IMR-90 (cell line): ENCODE data around the gene TIAM2. TPM values are rescaled to one million over a fixed set of nuclear protein-coding genes. Genes with fewer than 3 reads are reported as not detected.
A peak's percentile ranks its signal among the peaks of the same experiment; 100 is the strongest.

Experiments used
- ATAC-seq: fragments of 200-7000 bp; cut with Tn5 transposase; 2 replicates; pipeline ENCODE4 v1.9.1; 2020; ENCODE audit warnings: low read depth, mild to moderate bottlenecking, moderate library complexity
- BruUV-seq: library from RNA; stranded (reverse); fragments of 400-500 nt; replicated peaks from 2 replicates; lab custom pipeline; 2021; lab: Mats Ljungman, UMichigan
- CTCF ChIA-PET: fragments of 300-600 bp; formaldehyde crosslinking; extraction: SDS; loops from one replicate; lab custom pipeline; 2021; ENCODE audit warnings: antibody characterized with exemption; lab: Yijun Ruan, JAX
- POLR2A ChIA-PET: fragments of 300-600 bp; sonication (Branson Sonifier 250); formaldehyde crosslinking; loops from one replicate; lab custom pipeline; 2022; ENCODE audit warnings: antibody characterized with exemption; ENCODE audit not compliant: unreplicated experiment; lab: Charles Lee
- DNase-seq: peaks from one replicate; pipeline ENCODE4 v3.0.0; 2013
- H2AFZ ChIP-seq: replicated peaks from 2 replicates; pipeline ENCODE3; 2013; ENCODE audit warnings: low read length, mild to moderate bottlenecking; ENCODE audit not compliant: poor library complexity
- H2AK5ac ChIP-seq: 2 replicates; pipeline ENCODE4 v1.6.1; 2013; ENCODE audit warnings: low read depth, low read length, inconsistent platforms
- H2AK9ac ChIP-seq: replicated peaks from 2 replicates; pipeline ENCODE3; 2013; ENCODE audit warnings: mild to moderate bottlenecking, low read depth, low read length, moderate library complexity; ENCODE audit not compliant: poor library complexity
- H2BK120ac ChIP-seq: 2 replicates; pipeline ENCODE4 v1.6.1; 2013; ENCODE audit warnings: low read depth, low read length, inconsistent platforms
- H2BK15ac ChIP-seq: 3 replicates; pipeline ENCODE4 v1.6.1; 2013; ENCODE audit warnings: low read depth, low read length, inconsistent platforms
- H2BK20ac ChIP-seq: 2 replicates; pipeline ENCODE4 v1.6.1; 2013; ENCODE audit warnings: low read depth, mild to moderate bottlenecking, inconsistent platforms, low read length, moderate library complexity
- H2BK5ac ChIP-seq: 2 replicates; pipeline ENCODE4 v1.6.1; 2013; ENCODE audit warnings: mild to moderate bottlenecking, low read depth, low read length, inconsistent platforms; ENCODE audit not compliant: poor library complexity, severe bottlenecking
- H3K14ac ChIP-seq: replicated peaks from 2 replicates; pipeline ENCODE4 v1.6.1; 2013; ENCODE audit warnings: low read depth, low read length, inconsistent platforms
- H3K18ac ChIP-seq: 2 replicates; pipeline ENCODE4 v1.6.1; 2013; ENCODE audit warnings: low read depth, low read length, control low read depth
- H3K23ac ChIP-seq: 2 replicates; pipeline ENCODE4 v1.6.1; 2013; ENCODE audit warnings: low read depth, low read length, inconsistent platforms
- H3K27ac ChIP-seq: 2 replicates; pipeline ENCODE4 v1.5.1; 2013; ENCODE audit warnings: mild to moderate bottlenecking, control low read depth, low read length; ENCODE audit not compliant: insufficient read depth
- H3K27me3 ChIP-seq: 2 replicates; pipeline ENCODE4 v1.6.1; 2013; ENCODE audit warnings: low read length; ENCODE audit not compliant: control insufficient read depth, insufficient read depth
- H3K36me3 ChIP-seq: 2 replicates; pipeline ENCODE4 v1.6.1; 2013; ENCODE audit warnings: low read length, mixed read lengths; ENCODE audit not compliant: control insufficient read depth, insufficient read depth
- H3K4ac ChIP-seq: 2 replicates; pipeline ENCODE4 v1.6.1; 2013; ENCODE audit warnings: low read depth, low read length, inconsistent platforms
- H3K4me1 ChIP-seq: 2 replicates; pipeline ENCODE4 v1.6.1; 2013; ENCODE audit warnings: low read length, mixed read lengths; ENCODE audit not compliant: control insufficient read depth, insufficient read depth
- H3K4me2 ChIP-seq: 2 replicates; pipeline ENCODE4 v1.6.1; 2013; ENCODE audit warnings: low read depth, mild to moderate bottlenecking, control low read depth, low read length, moderate library complexity
- H3K4me3 ChIP-seq: 2 replicates; pipeline ENCODE4 v1.5.1; 2013; ENCODE audit warnings: low read depth, mild to moderate bottlenecking, control low read depth, low read length, moderate library complexity; ENCODE audit not compliant: insufficient read depth
- H3K56ac ChIP-seq: 2 replicates; pipeline ENCODE4 v1.6.1; 2013; ENCODE audit warnings: low read length, inconsistent platforms; ENCODE audit not compliant: insufficient read depth; ENCODE audit errors: extremely low read depth
- H3K79me1 ChIP-seq, 2 experiments: 2 replicates each; pipeline ENCODE4 v1.6.1; 2013; ENCODE audit warnings: low read length in 2 of 2, inconsistent platforms in 1 of 2, low read depth in 1 of 2
- H3K9ac ChIP-seq: 2 replicates; pipeline ENCODE4 v1.6.1; 2013; ENCODE audit warnings: low read depth, low read length, control low read depth
- H3K9me1 ChIP-seq: 2 replicates; pipeline ENCODE4 v1.6.1; 2013; ENCODE audit warnings: low read length, inconsistent platforms; ENCODE audit not compliant: insufficient read depth
- H3K9me3 ChIP-seq: 2 replicates; pipeline ENCODE4 v1.6.1; 2013; ENCODE audit warnings: low read length; ENCODE audit not compliant: control insufficient read depth, insufficient read depth
- H4K20me1 ChIP-seq: 2 replicates; pipeline ENCODE4 v1.6.1; 2013; ENCODE audit warnings: low read length, inconsistent platforms; ENCODE audit not compliant: insufficient read depth
- H4K5ac ChIP-seq: 2 replicates; pipeline ENCODE4 v1.6.1; 2013; ENCODE audit warnings: mild to moderate bottlenecking, low read depth, low read length, control low read depth
- H4K8ac ChIP-seq, 2 experiments: 2 replicates each; pipeline ENCODE4 v1.6.1; 2013; ENCODE audit warnings: low read depth in 2 of 2, low read length in 2 of 2, control low read depth in 1 of 2, inconsistent platforms in 1 of 2
- H4K91ac ChIP-seq: 2 replicates; pipeline ENCODE4 v1.6.1; 2013; ENCODE audit warnings: low read depth, low read length, inconsistent platforms; ENCODE audit not compliant: insufficient read depth
- BHLHE40 ChIP-seq: fragments of 150-350 bp; IDR thresholded peaks from 2 replicates; pipeline ENCODE4 v1.6.1; 2016; ENCODE audit warnings: mild to moderate bottlenecking, low read depth, low read length
- CEBPB ChIP-seq: IDR thresholded peaks from 2 replicates; pipeline ENCODE4 v1.6.1; 2012; ENCODE audit warnings: low read depth, low read length, improper control_type of control experiment
- CHD1 ChIP-seq: IDR thresholded peaks from 2 replicates; pipeline ENCODE4 v1.6.1; 2012; ENCODE audit warnings: low read depth, low read length, improper control_type of control experiment
- CTCF ChIP-seq: conservative IDR thresholded peaks from 2 replicates; pipeline ENCODE4 v1.5.1; 2012; ENCODE audit warnings: mild to moderate bottlenecking, low read depth, low read length, improper control_type of control experiment
- ELK1 ChIP-seq: fragments of 150-350 bp; IDR thresholded peaks from 2 replicates; pipeline ENCODE4 v1.6.1; 2016; ENCODE audit warnings: low read depth, mild to moderate bottlenecking, low read length, moderate library complexity, borderline replicate concordance
- FOS ChIP-seq: fragments of 150-350 bp; IDR thresholded peaks from 2 replicates; pipeline ENCODE4 v1.6.1; 2016; ENCODE audit warnings: low read depth, low read length
- MAFK ChIP-seq: IDR thresholded peaks from 2 replicates; pipeline ENCODE4 v1.6.1; 2012; ENCODE audit warnings: low read depth, low read length, improper control_type of control experiment
- MAZ ChIP-seq: IDR thresholded peaks from 2 replicates; pipeline ENCODE4 v1.6.1; 2012; ENCODE audit warnings: low read depth, mild to moderate bottlenecking, low read length, improper control_type of control experiment, moderate library complexity, borderline replicate concordance
- MXI1 ChIP-seq: IDR thresholded peaks from 2 replicates; pipeline ENCODE4 v1.6.1; 2012; ENCODE audit warnings: low read depth, mild to moderate bottlenecking, low read length, moderate library complexity, borderline replicate concordance
- NFE2L2 ChIP-seq: fragments of 150-350 bp; IDR thresholded peaks from 2 replicates; pipeline ENCODE4 v1.6.1; 2016; ENCODE audit warnings: low read depth, mild to moderate bottlenecking, low read length
- POLR2A ChIP-seq: IDR thresholded peaks from 2 replicates; pipeline ENCODE4 v1.6.1; 2012; ENCODE audit warnings: mild to moderate bottlenecking, low read depth, low read length
- RAD21 ChIP-seq: IDR thresholded peaks from 2 replicates; pipeline ENCODE4 v1.6.1; 2012; ENCODE audit warnings: low read length, improper control_type of control experiment
- RCOR1 ChIP-seq: IDR thresholded peaks from 2 replicates; pipeline ENCODE4 v1.6.1; 2012; ENCODE audit warnings: mild to moderate bottlenecking, low read length, improper control_type of control experiment; ENCODE audit not compliant: insufficient replicate concordance
- RFX5 ChIP-seq: IDR thresholded peaks from 2 replicates; pipeline ENCODE4 v1.8.0; 2012; ENCODE audit warnings: low read depth, mild to moderate bottlenecking, low read length, moderate library complexity
- SMC3 ChIP-seq: fragments of 150-350 bp; IDR thresholded peaks from 2 replicates; pipeline ENCODE4 v1.6.1; 2016; ENCODE audit warnings: low read depth, mild to moderate bottlenecking, antibody characterized with exemption, low read length, moderate library complexity
- USF2 ChIP-seq: fragments of 150-350 bp; IDR thresholded peaks from 2 replicates; pipeline ENCODE4 v1.6.1; 2017; ENCODE audit warnings: mild to moderate bottlenecking, antibody characterized with exemption, low read length, low read depth
- whole genome bisulfite sequencing, 2 experiments: methylation state at CpG; one replicate each; pipeline versions ENCODE4 v1.1.5 to v1.1.7; 2013; ENCODE audit warnings: missing lambda C conversion rate in 2 of 2; ENCODE audit not compliant: insufficient read length in 1 of 2; ENCODE audit errors: extremely low coverage in 2 of 2; 5-methylcytosine and 5-hydroxymethylcytosine counted together
- dilution Hi-C: fragments of 300-500 bp; cut with HindIII; formaldehyde crosslinking; loops from one replicate; pipeline ENCODE4 v1.14.3; 2018; ENCODE audit warnings: low sequenced_read_pairs; ENCODE audit not compliant: unreplicated experiment
- in situ Hi-C: fragments of 300-500 bp; cut with MboI; formaldehyde crosslinking; loops from 3 replicates; pipeline ENCODE4 v1.14.3; 2019; ENCODE audit warnings: low sequenced_read_pairs, inconsistent platforms, mixed read lengths
- intact Hi-C: fragments of 100-400 bp; cut with micrococcal nuclease; formaldehyde crosslinking; loops from 2 replicates; pipeline ENCODE4 v1.10.0; 2022
- polyA plus RNA-seq, 3 experiments: library from polyadenylated mRNA; depleted of rRNA; stranded (reverse); fragments of >200 nt; gene quantifications; 2 replicates each; pipeline ENCODE4 v1.2.3, GENCODE V29; 2012; ENCODE audit warnings: low replicate concordance in 1 of 3
- total RNA-seq: library from RNA; depleted of rRNA; stranded (reverse); fragments of >200 nt; gene quantifications from 2 replicates; pipeline ENCODE4 v1.2.3, GENCODE V29; 2012

TIAM2 gene
- total and polyA plus RNA-seq, 2 of the 4 experiments (the other 2 are of a cell fraction): 3.1 to 4.7 TPM

GRCh38 chr6:155078331-155078745, 83.2 kb downstream of the TIAM2 start:
- WGBS, 2 experiments: 93% methylated on average over 5 of the region's 8 CpGs; no CpG with 5 or more reads in 1 of the 2 experiments
- Histone ChIP-seq H2BK120ac (no peak overlapping the region), H2BK5ac (no peak overlapping the region), H2BK15ac (0 out of 3 replicates have a peak overlapping the region, but pooled peaks have one; percentile 48), H3K56ac (no peak overlapping the region), H3K23ac (no peak overlapping the region), H3K4me2 (no peak overlapping the region), H2AK5ac (no peak overlapping the region), H3K4me1 (peaks cover 2% of the 10 kb centered on the region; the same call in 1 of the 2 replicates), H3K79me1 (no peaks in the 10 kb centered on the region), H3K9me1 (0 out of 2 replicates have a peak, but pooled peaks cover 3% of the 10 kb centered on the region), H3K27ac (no peak overlapping the region), H4K5ac (no peak overlapping the region), H3K9ac (no peak overlapping the region), H3K14ac (no peak overlapping the region), H2BK20ac (no peak overlapping the region), H3K36me3 (no peaks in the 10 kb centered on the region), H4K20me1 (no peaks in the 10 kb centered on the region), H3K9me3 (no peaks in the 10 kb centered on the region), H2AK9ac (no peak overlapping the region), H3K4me3 (no peak overlapping the region), H3K18ac (no peak overlapping the region), H3K27me3 (no peaks in the 10 kb centered on the region), H4K91ac (no peak overlapping the region), H3K4ac (no peak overlapping the region), H2AFZ (peak overlapping the region; percentile 69), H4K8ac (0 out of 4 replicates have a peak overlapping the region, but pooled peaks of 1 of the 2 experiments have one; percentile 15)
- ChIA-PET CTCF (no interaction called here), POLR2A (no interaction called here)
- no peak for TF ChIP-seq RCOR1
- no peak for TF ChIP-seq NFE2L2
- TF ChIP-seq CTCF: no peak
- TF ChIP-seq ELK1: no peak
- no peak for TF ChIP-seq POLR2A
- no peak for TF ChIP-seq MAZ
- no peak for TF ChIP-seq MAFK
- TF ChIP-seq BHLHE40: no peak
- no peak for TF ChIP-seq RAD21
- TF ChIP-seq RFX5: no peak
- TF ChIP-seq CHD1: no peak
- TF ChIP-seq MXI1: no peak
- no peak for TF ChIP-seq USF2
- no peak for TF ChIP-seq FOS
- no peak for TF ChIP-seq CEBPB
- TF ChIP-seq SMC3: no peak
- DNase-seq (no peak), ATAC-seq (no peak)
- in situ Hi-C loops: no loop called here
- no TSS peak for BruUV-seq
- dilution Hi-C loops: no loop called here
- intact Hi-C loops: no loop called here
